Stimulated activated CD8-positive, alpha-beta memory T cell treated with anti-CD3 and anti-CD28 coated beads, Interleukin-2, amount 100 ng/mL, for 1 hour (primary cell): ENCODE measurements around the gene RIC8B.

Source experiments
- DNase-seq, 2 donors: peaks; one replicate each; pipeline ENCODE4 v3.0.0-alpha.2; 2020; ENCODE audit warnings: low read depth in 2 of 2

RIC8B gene

GRCh38 chr12:106801830-106802533, 27.5 kb downstream of the RIC8B start:
- no peak for DNase-seq

DNA sequence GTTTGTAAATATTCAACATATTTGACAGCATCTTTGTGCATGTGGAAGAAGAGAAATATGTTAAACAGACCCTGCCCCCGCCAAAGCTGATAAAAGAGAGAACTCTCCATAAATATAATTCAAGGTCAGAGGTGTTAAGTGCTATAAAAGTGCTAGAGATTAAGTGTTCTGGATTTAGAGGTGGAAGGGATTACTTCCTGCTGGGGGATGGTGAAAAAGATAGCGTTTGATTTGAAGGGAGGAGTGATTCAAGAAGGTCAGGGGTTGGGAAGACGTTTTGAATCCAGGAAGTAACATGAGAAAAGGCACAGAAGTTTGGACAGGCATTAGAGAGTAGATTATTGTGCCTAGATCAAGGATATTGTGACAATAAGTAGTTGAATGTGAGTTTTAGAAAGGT, 30.2 kb downstream of the RIC8B start:
- no peak for DNase-seq

DNA sequence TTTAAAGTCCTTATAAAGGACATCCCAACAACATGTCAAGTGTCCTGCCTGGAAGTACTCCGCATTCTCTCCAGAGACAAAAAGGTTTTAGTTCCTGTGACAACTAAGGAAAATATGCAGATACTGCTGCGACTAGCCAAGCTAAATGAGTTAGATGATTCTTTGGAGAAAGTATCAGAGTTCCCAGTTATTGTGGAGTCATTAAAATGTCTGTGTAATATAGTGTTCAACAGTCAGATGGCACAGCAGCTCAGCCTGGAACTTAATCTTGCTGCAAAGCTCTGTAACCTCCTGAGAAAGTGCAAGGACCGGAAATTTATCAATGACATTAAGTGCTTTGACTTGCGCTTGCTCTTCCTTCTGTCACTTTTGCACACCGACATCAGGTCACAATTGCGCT, 40.2 kb downstream of the RIC8B start:
- DNase-seq = no peak

- no peak for DNase-seq
Measured at GRCh38 chr12:106815741-106816140, 41.3 kb downstream of the RIC8B start.

- DNase-seq = no peak
Measured at GRCh38 chr12:106816231-106816630, 41.7 kb downstream of the RIC8B start.

GRCh38 chr12:106819991-106820390, 45.5 kb downstream of the RIC8B start:
- DNase-seq = no peak

DNA sequence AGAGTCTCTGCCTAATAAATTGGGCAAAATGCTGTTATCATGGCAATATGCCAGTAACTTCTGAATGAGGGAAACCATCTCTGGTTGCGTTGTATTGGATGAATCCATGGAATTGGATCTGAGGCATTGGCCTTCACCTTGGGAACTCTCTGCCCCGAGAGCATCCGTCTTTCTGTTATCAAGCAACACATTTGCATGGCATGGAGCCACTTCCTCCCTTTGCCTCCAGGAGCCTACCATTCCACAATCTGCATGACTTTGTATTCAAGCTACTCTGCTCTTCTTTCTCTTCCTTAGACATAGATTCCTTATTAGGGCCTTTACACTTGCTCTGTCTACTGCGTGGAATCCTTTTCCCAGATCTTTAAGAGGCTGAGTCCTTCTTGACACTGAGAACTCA, 57.2 kb downstream of the RIC8B start:
- DNase-seq = no peak

GRCh38 chr12:106837782-106838181, 63.3 kb downstream of the RIC8B start:
- no peak for DNase-seq

DNA sequence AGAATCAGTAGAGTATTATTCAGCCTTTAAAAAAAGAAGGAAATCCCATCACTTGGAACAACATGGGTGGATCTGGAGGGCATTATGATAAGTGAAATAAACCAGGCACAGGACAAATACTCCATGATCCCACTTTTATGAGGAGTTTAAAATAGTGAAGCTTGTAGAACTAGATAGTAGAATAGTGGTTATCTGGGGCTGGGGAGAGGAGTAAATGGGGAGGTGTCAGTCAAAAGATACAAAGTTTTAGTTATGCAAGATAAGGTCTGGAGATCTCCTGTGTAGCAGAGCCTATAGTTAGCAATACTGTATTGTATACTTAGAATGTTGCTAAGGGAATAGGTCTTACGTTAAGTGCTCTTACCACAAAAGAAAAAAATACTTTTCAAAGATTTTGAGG, 64.9 kb downstream of the RIC8B start:
- no peak for DNase-seq

GRCh38 chr12:106840243-106840642, 65.8 kb downstream of the RIC8B start:
- no peak for DNase-seq

DNA sequence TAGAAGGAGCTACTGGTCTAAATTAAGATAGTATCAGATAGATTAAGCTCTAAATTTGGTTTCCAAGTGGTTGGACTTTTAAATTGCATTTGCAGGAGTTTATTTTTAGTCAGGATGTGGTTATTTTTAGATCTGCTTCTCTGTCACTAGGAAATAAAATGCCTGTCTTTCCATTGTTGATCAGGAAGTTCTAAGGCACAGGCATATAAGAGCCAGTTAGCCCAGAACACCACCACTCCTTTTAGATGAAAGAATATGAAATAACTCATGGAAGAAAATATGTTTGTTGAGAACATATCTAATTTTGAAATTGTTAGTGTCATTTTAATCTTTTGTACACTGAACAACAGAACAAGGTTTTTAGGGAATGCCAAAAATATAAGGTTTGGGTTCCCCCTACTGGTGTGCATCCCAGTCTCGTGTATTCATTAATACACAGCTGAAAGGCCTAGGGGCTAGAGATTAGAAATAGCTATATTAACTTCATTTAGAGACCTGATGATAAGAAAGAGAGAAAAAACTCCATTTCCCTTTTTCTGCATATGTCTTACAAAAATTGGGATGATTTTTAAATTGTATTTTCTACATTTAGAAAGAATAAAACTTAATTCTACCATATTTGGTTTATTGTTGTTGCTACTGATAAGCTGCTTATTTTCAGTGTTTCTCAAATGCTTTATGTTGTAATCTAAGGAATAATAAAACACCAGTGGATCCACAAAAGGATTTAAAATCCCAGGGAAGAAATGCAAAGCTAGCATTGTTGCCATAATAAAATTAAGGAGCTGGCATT, 67.2 kb downstream of the RIC8B start:
- DNase-seq = peak in 1 of 2 donors; percentile 0

- DNase-seq = no peak
Measured at GRCh38 chr12:106845902-106846301, 71.4 kb downstream of the RIC8B start.

GRCh38 chr12:106847861-106848260, 73.4 kb downstream of the RIC8B start:
- DNase-seq = no peak

GRCh38 chr12:106851306-106851705, 76.8 kb downstream of the RIC8B start:
- no peak for DNase-seq

DNA sequence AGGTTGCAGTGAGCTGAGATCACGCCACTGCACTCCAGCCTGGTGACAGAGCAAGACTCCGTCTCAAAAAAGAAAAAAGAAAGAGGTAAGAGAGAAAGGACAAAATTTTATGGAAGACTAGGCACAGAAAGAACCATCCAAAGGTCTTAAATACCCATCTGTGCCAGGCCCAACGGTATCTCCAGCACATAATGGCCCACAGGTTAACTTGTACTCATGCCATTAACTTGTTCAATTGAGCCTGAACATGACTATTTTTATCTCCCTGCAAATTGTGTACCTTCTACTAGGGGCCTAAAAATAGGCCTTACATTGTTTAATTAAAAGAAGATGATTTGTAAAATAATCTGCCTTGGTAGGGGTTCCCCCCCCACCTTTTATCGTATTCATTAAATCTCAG, 80.2 kb downstream of the RIC8B start:
- no peak for DNase-seq

DNA sequence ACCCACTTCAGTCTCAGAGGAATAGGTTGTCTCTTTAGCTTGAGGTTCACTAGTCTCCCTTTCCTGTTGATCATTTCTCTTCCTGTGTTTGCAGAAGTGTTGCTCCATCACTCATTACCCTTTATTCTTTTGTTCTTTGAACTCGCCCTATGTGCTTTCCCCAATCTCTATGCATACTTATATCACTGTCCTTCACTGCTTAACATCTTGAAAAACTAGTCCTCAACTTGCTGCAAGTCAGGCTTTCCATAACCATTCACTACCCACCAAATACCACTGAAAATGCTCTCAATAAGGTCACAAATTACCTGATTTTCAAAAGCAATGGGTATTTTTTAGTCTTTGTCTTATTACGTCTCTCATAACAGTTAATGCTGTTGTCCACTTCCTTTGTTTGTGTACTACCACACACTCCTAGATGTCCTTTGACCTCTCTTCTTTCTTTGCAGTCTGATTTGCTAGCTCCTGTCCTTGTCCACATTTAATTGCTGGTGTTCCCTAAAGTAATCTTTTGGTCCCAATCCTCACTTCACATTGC, 80.8 kb downstream of the RIC8B start:
- no peak for DNase-seq

DNA sequence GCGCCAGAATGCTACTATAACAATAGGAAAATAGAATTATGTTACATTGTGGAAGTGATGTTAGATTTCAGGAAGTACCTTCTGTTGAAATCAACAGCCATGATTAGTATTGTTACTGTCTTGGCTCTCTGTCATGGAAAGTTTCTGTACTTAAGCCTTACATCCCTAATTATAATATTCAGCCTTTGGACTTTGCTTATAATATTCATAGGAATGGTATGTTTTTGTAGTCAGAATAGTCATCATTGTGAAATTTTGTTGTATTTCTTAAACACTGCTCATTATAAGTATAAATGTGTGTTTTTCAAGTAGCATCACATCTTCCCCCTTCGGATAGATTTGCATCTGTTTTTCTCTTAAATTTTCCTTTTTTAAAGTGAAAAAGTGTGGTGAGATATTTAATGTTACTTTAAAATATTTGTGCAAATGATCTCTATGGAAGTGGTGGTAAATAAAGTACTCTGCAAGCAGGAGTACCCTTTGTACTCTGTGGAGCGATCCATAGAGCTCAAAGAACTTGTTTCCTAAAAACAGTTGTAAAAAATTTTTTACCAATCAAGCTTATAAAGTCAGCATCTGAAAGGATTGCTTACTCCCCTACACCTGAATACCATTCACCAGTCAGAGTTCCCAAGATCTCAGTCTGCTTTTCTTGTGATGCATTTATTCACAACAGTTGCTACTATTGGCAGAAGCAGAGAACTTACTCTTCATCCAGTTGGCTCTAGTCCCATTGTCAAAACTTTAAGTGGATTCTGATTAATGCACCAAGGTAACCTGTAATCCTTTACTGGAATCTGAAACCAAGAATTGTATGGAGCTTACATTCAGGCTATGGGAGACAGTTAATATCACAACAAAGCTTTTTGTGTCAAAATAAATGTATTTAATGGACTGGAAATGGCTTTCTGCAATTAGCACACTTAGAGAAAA, 87.8 kb downstream of the RIC8B start:
- no peak for DNase-seq

DNA sequence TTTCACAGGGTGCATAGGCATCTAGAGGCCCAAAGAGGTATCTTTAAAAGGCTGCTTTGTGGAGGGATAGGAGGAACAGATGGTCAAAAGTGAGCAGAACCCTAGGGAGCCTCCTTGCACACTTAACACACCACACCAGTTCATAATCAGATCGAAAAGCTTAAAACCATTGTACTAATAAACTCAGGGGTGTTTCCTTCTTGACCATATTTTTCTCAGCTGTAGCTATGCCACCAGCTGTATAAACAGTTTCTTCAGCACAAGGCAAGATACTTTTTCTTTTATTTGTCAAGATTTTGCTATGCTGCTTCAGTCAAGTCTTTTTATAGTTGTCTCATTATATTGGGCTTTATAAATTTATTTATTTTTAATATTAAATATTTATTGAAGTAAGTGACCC, 88.7 kb downstream of the RIC8B start:
- DNase-seq = no peak

GRCh38 chr12:106865683-106866082, 91.2 kb downstream of the RIC8B start:
- DNase-seq = no peak

DNA sequence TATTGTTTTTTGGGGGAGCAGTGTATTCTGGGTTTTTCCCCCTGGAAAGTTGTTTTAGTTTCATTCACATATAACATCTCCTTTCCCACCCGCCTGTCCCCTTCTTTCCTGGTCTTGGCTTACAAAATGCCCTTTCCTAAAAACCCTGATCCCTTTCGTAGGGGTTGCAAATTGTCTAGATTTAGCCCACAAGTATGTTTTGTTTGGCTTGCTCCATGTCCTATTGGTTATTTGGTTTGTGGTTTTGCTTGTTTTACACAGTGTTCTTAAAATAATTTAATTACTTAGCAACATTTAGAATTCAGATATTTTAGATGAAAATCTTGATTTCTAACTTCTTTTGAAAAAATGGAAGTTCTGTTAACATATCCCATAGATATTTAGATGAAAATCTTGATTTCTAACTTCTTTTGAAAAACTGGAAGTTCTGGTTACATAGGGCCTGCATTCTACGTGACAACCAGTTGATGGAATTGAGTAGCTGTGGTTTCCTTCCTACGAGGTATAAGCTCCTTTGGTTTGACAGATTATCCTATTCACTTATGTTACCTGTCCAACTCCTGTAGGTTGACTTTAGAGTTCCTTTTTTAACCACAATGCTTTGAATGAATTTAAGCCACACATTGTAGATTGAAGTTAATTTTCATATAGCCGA, 92.1 kb downstream of the RIC8B start:
- DNase-seq = no peak

GRCh38 chr12:106867651-106868050, 93.2 kb downstream of the RIC8B start:
- no peak for DNase-seq
